B cell (primary cell): ENCODE data around the gene KIF9. TPM values are rescaled to one million over a fixed set of nuclear protein-coding genes. Genes with fewer than 3 reads are reported as not detected.

Experiments used
- ATAC-seq: fragments of 200-7000 bp; cut with Tn5 transposase; one replicate; pipeline ENCODE4 v1.10.0; 2021; ENCODE audit warnings: low read depth, mild to moderate bottlenecking, moderate number of reproducible peaks, moderate library complexity
- CTCF ChIA-PET: fragments of 350-600 bp; sonication (Branson Sonifier 250); formaldehyde crosslinking; loops from one replicate; lab custom pipeline; 2021; ENCODE audit warnings: antibody characterized with exemption, inconsistent platforms; lab: Charles Lee
- POLR2A ChIA-PET: fragments of 350-600 bp; sonication (Branson Sonifier 250); formaldehyde crosslinking; loops from one replicate; lab custom pipeline; 2021; ENCODE audit warnings: antibody characterized with exemption; lab: Charles Lee
- DNase-seq: peaks from one replicate; pipeline ENCODE4 v3.0.0; 2013
- H2AFZ ChIP-seq: 2 replicates; pipeline ENCODE4 v1.6.1; 2012; ENCODE audit warnings: mild to moderate bottlenecking, low read depth, low read length; ENCODE audit not compliant: insufficient read depth, poor library complexity, severe bottlenecking
- H3K27ac ChIP-seq, 2 donors: 1 replicate in 1 of 2; 2 replicates in 1 of 2; pipeline ENCODE4 v1.5.1; 2012 to 2013; ENCODE audit warnings: low read length in 2 of 2, mild to moderate bottlenecking in 2 of 2, moderate library complexity in 1 of 2
- H3K27me3 ChIP-seq, 4 experiments: fragments of 200-600 bp in 1 of 4; sonication (generic) in 1 of 4; replicated peaks in 1 of 4; 1 replicate in 2 of 4; 2 replicates in 2 of 4; pipeline versions ENCODE4 v1.6.1 to v1.7.0; 2013 to 2016; ENCODE audit warnings: low read length in 3 of 4, mild to moderate bottlenecking in 2 of 4, mixed read lengths in 1 of 4, moderate library complexity in 1 of 4; ENCODE audit not compliant: insufficient read depth in 4 of 4, control insufficient read depth in 3 of 4; ENCODE audit errors: control extremely low read depth in 1 of 4
- H3K36me3 ChIP-seq, 2 experiments: replicated peaks in 1 of 2; 1 replicate in 1 of 2; 2 replicates in 1 of 2; pipeline versions ENCODE4 v1.6.1 to v1.7.1; 2013; ENCODE audit warnings: low read length in 1 of 2; ENCODE audit not compliant: insufficient read depth in 2 of 2, control insufficient read depth in 1 of 2; ENCODE audit errors: control extremely low read depth in 1 of 2, extremely low read depth in 1 of 2
- H3K4me1 ChIP-seq, 2 donors: fragments of 200-600 bp in 1 of 2; sonication (generic) in 1 of 2; 1 replicate in 1 of 2; 2 replicates in 1 of 2; pipeline versions ENCODE4 v1.5.1 to v1.6.1; 2013 to 2017; ENCODE audit warnings: low read length in 2 of 2; ENCODE audit not compliant: control insufficient read depth in 2 of 2, insufficient read depth in 2 of 2
- H3K4me2 ChIP-seq: replicated peaks from 2 replicates; pipeline ENCODE3; 2012; ENCODE audit warnings: mild to moderate bottlenecking, low read depth, low read length; ENCODE audit not compliant: poor library complexity, severe bottlenecking
- H3K4me3 ChIP-seq, 5 experiments: fragments of 200-600 bp in 1 of 5; sonication (generic) in 1 of 5; 1 replicate in 3 of 5; 2 replicates in 2 of 5; pipeline versions ENCODE4 v1.5.1 to v1.7.0; 2011 to 2016; ENCODE audit warnings: low read length in 4 of 5, mild to moderate bottlenecking in 4 of 5, low read depth in 2 of 5, control low read depth in 1 of 5, moderate library complexity in 1 of 5; ENCODE audit not compliant: insufficient read depth in 1 of 5; ENCODE audit errors: control extremely low read depth in 1 of 5, extremely low read depth in 1 of 5
- H3K79me2 ChIP-seq: fragments of 200-600 bp; sonication (generic); one replicate; pipeline ENCODE4 v1.6.0; 2016; ENCODE audit warnings: low read length; ENCODE audit not compliant: control insufficient read depth, insufficient read depth
- H3K9ac ChIP-seq: fragments of 200-600 bp; sonication (generic); 2 replicates; pipeline ENCODE4 v1.6.1; 2017; ENCODE audit warnings: mild to moderate bottlenecking, low read length, moderate library complexity
- H3K9me3 ChIP-seq, 3 donors: one replicate each; pipeline versions ENCODE4 v1.6.1 to v1.7.1; 2013; ENCODE audit warnings: low read length in 2 of 3; ENCODE audit not compliant: control insufficient read depth in 2 of 3, insufficient read depth in 1 of 3; ENCODE audit errors: control extremely low read depth in 1 of 3
- H4K20me1 ChIP-seq: 2 replicates; pipeline ENCODE4 v1.6.0; 2012; ENCODE audit warnings: mild to moderate bottlenecking, low read length; ENCODE audit not compliant: insufficient read depth, control insufficient read depth, poor library complexity, severe bottlenecking
- H3K27ac Mint-ChIP-seq: one replicate; pipeline ENCODE4 v1.8.0; 2021; ENCODE audit warnings: mixed read lengths
- H3K27me3 Mint-ChIP-seq: one replicate; pipeline ENCODE4 v1.8.0; 2021; ENCODE audit warnings: mixed read lengths
- H3K4me1 Mint-ChIP-seq: one replicate; pipeline ENCODE4 v1.8.0; 2021; ENCODE audit warnings: mixed read lengths
- H3K4me3 Mint-ChIP-seq: one replicate; pipeline ENCODE4 v1.8.0; 2021; ENCODE audit warnings: mixed read lengths
- H3K9me3 Mint-ChIP-seq: one replicate; pipeline ENCODE4 v1.8.0; 2022; ENCODE audit warnings: mixed read lengths; ENCODE audit not compliant: insufficient read depth
- CTCF ChIP-seq: fragments of 200-600 bp; IDR thresholded peaks from one replicate; pipeline ENCODE4 v1.8.0; 2022; ENCODE audit warnings: antibody characterized with exemption, mild to moderate bottlenecking
- EZH2 ChIP-seq: IDR thresholded peaks from 2 replicates; pipeline ENCODE4 v1.6.1; 2012; ENCODE audit warnings: borderline replicate concordance, low read depth, mild to moderate bottlenecking, moderate library complexity, low read length; ENCODE audit not compliant: insufficient read depth, poor library complexity, severe bottlenecking
- WGBS: methylation state at CpG from one replicate; pipeline ENCODE4 v1.1.5; 2013; ENCODE audit warnings: missing lambda C conversion rate; ENCODE audit not compliant: insufficient coverage; 5-methylcytosine and 5-hydroxymethylcytosine counted together
- intact Hi-C: fragments of 100-400 bp; cut with micrococcal nuclease; formaldehyde crosslinking; loops from one replicate; pipeline ENCODE4 v1.10.0; 2022
- polyA minus RNA-seq: library from RNA; depleted of rRNA, polyadenylated mRNA; stranded (reverse); fragments of >200 nt; gene quantifications from 2 replicates; pipeline ENCODE4 v1.2.3, GENCODE V29; 2012
- polyA plus RNA-seq: library from polyadenylated mRNA; depleted of rRNA; stranded (reverse); fragments of >200 nt; gene quantifications from 2 replicates; pipeline ENCODE4 v1.2.3, GENCODE V29; 2012
- total RNA-seq, 2 donors: library from RNA; stranded (reverse); fragments of 120-200 nt in 1 of 2; gene quantifications; 1 replicate in 1 of 2; 2 replicates in 1 of 2; pipeline versions ENCODE4 v1.2.3 to v1.2.4, GENCODE V29; 2013 to 2022

Gene KIF9
- 1.3 and 3.0 TPM in 2 replicates for total RNA-seq
- 8.1 TPM for total RNA-seq (2013)
- polyA plus RNA-seq: 3.8 and 6.4 TPM in 2 replicates
- 11.8 and 19.7 TPM in 2 replicates for polyA minus RNA-seq

GRCh38 chr3:47282424-47283192 lies at the start of gene KIF9, which contains the start of gene KLHL18:
TSS of gene KIF9 (minus strand) at chr3:47282799. CDS start at chr3:47277374, 5,425 bp downstream.
TSS of gene KLHL18 (plus strand) at chr3:47282944. CDS start at chr3:47282966, 22 bp downstream.
- intact Hi-C loops: loop anchor here (1.0 to 5.0 kb wide), 9 partner anchors 9 to 500 kb away; partner anchors contain the start of genes CCDC12, ELP6, SCAP and SETD2
- Histone ChIP-seq H3K4me2 (peak within 1 kb of the TSS; percentile 95), H4K20me1 (peaks cover 10% of the 10 kb centered on the region), H3K36me3 (peaks cover 0 to 9% of the 10 kb centered on the region in 2 experiments), H3K9me3 (no peaks in the 10 kb centered on the region), H2AFZ (peak within 1 kb of the TSS; percentile 91), H3K4me3 (peak within 1 kb of the TSS; percentile 74 to 98 (median 89)), H3K79me2 (peaks cover 45% of the 10 kb centered on the region), H3K27me3 (no peaks in the 10 kb centered on the region), H3K27ac (peak within 1 kb of the TSS; percentile 99), H3K4me1 (peaks cover 33 to 49% of the 10 kb centered on the region in 2 donors), H3K9ac (peak within 1 kb of the TSS; percentile 100)
- ATAC-seq (peak; percentile 85), DNase-seq (peak; percentile 100)
- Mint-ChIP-seq H3K9me3 (no peaks in the 10 kb centered on the region), H3K4me3 (peak within 1 kb of the TSS; percentile 99), H3K4me1 (peaks cover 45% of the 10 kb centered on the region), H3K27me3 (no peaks in the 10 kb centered on the region), H3K27ac (peak within 1 kb of the TSS; percentile 100)
- under 1% methylated on average over 82 of the region's 82 CpGs for WGBS
- ChIA-PET POLR2A (interaction anchor here (0.6 to 1.6 kb wide), 6 partner anchors 13 to 273 kb away, joined by 3 to 9 read pairs (median 6); partner anchors contain the start of gene SETD2), CTCF (interaction anchor here (1.2 to 2.7 kb wide), 4 partner anchors 9 to 794 kb away, joined by 3 to 11 read pairs (median 6); no protein-coding TSS in a partner anchor)
- TF ChIP-seq EZH2: no peak
- TF ChIP-seq CTCF: no peak
